HG03066 (cell line): Measurements from ENCODE around the gene USH2A.

Experiments
- ATAC-seq: cut with Tn5 transposase; IDR thresholded peaks from one replicate; pipeline ENCODE4 v1.9.1; 2021; ENCODE audit warnings: low read depth; ENCODE audit not compliant: unreplicated experiment

USH2A gene, protein sequence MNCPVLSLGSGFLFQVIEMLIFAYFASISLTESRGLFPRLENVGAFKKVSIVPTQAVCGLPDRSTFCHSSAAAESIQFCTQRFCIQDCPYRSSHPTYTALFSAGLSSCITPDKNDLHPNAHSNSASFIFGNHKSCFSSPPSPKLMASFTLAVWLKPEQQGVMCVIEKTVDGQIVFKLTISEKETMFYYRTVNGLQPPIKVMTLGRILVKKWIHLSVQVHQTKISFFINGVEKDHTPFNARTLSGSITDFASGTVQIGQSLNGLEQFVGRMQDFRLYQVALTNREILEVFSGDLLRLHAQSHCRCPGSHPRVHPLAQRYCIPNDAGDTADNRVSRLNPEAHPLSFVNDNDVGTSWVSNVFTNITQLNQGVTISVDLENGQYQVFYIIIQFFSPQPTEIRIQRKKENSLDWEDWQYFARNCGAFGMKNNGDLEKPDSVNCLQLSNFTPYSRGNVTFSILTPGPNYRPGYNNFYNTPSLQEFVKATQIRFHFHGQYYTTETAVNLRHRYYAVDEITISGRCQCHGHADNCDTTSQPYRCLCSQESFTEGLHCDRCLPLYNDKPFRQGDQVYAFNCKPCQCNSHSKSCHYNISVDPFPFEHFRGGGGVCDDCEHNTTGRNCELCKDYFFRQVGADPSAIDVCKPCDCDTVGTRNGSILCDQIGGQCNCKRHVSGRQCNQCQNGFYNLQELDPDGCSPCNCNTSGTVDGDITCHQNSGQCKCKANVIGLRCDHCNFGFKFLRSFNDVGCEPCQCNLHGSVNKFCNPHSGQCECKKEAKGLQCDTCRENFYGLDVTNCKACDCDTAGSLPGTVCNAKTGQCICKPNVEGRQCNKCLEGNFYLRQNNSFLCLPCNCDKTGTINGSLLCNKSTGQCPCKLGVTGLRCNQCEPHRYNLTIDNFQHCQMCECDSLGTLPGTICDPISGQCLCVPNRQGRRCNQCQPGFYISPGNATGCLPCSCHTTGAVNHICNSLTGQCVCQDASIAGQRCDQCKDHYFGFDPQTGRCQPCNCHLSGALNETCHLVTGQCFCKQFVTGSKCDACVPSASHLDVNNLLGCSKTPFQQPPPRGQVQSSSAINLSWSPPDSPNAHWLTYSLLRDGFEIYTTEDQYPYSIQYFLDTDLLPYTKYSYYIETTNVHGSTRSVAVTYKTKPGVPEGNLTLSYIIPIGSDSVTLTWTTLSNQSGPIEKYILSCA (N-terminal part only)

DNA sequence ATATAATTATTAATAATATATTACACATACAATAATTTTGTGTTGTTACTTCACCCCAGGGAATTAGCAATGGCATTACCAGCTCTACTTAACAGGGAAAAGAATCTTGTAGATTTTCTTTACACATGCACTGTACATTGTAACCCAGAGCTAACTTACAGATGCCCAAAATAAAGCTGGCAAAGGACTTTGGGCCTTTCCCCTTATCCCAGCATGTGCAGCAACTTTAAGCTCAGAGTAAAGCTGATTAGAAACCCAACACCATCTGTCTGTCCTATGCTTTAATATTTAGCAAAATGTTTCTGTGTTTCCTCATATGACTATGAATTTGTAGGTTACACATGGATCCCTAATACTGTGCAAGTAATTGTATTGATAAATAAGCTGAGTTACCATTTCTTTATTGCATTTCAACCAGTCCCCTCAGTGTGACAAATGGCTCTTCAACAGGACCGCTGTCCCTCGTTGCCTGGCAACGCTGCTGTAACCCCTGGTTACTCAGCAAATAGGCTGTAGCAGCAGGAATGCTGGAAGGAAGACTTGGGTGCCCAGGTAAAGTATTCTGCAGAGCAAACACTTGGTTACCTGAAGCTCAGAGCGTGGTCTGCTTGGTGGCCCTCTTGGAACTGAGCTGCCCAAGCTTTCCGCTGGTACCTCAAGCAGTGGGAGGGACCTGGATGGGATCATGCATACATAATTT, at the start of gene USH2A:
Gene USH2A, minus strand, starts transcription at position 628 of the 700 bp plus-strand sequence. CDS start 1,112 bp downstream, outside the sequence.
- no peak for ATAC-seq

DNA sequence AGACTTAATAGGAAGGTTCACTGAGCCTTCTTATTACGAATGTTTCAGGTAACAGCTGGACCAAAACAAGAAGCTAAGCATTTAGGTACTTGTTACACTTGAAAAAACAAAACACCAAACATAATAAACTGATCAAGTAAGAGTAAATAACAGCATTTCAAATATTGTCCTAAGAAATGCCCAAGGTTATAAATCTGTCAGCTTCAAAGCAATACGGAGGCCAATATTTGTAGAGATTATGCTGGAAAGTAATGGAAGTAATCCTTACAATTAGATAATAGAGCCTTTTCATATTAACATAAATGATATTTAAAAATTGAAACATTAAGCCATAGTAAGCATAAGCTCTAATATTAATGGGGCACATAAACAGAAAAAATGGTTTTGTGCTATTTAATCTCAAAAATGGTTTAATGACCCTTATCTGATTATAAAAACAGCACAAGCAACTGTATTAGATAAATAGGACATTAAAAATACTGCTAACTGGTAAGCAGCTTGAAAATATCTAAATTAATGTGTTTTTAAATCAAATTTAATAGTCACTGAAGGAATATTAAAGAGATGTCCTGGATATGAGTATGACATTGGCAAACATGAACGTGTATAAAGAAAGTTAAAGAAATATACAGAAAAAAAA, 43.0 kb upstream of the USH2A start:
- no peak for ATAC-seq

DNA sequence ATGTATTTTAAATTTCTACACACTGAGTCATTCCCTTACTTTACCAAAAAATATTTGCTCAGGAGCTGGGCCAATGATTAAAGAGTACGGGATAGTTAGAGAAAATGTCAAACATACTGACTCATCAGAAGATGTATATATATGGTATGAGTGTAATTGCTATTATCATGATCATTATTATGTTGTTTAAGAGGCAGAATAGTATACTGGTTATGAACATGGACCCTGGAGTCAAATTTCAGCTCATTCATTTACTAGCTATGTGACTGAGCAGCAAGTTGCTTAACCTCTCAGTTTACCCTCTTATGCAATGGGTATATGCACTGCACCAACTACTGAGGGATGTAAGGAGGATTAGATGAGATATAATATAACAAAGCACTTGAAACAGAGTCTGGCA, 41.2 kb upstream of the USH2A start:
- ATAC-seq: no peak

DNA sequence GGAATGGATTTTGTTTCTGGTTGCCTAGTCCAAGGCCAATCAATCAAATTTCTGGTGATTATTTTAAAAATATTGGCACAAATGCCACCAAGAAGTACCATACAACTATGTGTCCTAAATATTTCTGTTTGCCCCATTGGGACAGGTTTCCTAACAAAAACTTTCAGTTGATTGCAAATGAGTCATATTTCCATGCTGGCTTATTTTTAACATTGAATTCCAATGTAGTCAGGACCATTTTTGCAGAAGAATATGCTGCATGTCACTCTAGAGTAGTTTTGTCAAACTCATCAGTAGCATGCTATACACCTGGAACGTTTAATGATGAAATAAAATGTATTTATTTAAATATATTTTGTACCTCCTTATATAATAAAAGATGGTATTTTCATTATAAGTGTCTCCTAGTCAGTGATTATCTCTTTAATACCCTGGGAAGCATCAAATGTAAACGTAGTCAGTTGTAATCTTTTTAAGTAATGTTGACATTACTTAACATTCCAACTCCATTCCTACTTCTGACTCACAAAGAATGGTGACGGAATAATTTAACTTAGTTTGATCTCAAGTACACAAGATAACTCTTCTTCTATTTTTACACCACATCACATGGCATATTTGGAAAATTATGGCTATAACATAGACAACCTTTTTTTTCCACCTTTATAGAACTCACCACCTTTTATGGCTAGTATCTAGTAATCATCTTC, 39.0 kb upstream of the USH2A start:
- no peak for ATAC-seq

DNA sequence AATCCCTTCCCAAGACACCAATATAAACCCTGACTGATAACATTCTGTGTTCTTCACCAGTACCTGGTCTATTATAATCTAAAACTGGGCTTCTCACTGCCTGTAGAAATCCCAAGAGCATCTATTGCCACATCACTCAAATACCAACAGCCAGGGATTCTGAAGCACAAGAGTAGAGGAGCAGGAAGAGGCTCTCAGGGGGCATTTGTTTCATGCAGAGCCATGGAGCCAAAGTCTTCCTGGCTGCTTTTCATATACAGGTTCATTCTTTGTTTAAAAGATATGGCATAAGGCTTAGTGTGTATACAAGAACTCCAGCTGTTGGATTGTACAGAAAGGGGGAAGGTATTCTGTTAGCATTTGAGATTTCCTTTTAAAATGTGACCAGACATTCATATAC, 38.2 kb upstream of the USH2A start:
- no peak for ATAC-seq

DNA sequence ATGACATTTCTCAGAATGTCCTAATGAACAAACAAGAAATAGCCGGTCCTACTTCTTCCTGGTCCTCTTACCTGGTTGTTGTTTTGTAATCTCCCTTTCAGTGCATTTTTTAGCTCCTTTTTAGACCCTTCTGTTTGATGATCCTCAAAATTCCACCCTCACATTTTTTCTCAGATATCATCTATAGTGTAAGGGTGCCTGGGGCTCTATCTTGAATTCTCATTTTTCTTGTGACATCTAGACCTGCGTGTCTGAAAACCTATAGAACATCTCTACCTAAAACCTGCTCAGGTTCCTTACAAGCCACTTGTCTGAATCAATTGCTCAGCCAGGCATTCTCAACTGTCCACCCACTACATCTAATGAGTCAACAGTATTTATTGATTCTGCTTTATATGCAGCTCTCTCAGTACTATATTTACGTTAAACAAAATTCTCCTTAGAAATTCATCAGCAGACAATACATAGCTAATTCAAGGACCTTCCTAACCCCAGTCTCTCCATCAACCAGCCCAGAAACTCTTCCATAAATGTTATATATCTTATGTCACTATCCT, 36.5 kb upstream of the USH2A start:
- no peak for ATAC-seq

DNA sequence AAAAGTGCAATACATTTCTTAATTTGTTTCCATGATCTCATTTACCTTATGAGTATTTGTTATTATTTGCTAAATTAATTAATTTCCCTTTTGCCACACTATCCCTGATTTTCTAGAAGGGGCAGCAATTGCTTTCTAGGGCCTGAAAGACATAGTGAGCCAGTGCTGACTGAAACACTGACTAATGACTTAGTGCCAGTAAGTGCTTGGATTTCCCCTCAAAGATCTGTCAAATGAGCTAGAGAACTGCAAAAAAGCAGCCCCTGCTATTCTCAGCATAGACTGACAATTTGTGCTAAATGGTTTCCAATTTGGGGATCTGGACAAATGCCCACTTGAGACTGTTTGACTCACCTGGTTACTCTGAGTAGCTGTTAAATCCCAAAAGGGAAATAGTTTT, 35.6 kb upstream of the USH2A start:
- ATAC-seq: no peak

DNA sequence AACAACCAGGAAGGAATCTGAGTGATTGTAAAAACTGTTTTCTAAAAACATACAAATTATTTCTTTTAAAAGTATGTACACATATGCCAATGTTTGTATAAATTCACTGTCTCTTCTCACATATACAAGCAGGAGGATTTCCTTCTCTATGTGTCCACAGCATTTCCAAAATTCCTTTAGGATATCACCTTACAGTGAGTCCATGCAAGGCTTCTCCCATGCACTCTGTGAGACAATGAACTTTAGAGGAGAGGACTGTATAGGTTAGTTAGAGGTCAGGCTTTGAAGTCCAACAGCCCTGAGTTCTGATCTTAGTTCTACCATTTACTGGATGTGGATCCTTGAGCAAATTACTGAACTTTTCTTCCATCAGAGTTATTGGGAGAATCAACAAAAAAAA, 34.1 kb upstream of the USH2A start:
- no peak for ATAC-seq

DNA sequence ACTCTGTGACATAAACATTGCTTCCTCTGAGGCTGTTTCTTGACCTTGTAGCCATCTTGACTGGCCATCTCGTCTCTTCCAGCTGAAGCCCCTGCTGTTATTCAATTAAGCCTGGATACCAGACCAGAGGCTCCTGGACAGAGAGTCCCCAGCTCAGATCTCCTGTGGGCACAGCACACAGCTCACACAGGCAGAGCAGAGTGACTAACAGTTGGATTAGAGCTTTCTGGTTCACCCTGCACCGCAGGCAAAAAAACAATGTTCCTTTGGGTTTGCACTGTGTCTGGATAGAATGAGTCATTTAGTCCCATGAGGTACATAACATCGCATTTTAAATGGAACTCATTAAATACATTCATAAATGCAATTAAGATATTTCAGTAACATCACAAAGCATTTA, 33.4 kb upstream of the USH2A start:
- ATAC-seq: no peak

DNA sequence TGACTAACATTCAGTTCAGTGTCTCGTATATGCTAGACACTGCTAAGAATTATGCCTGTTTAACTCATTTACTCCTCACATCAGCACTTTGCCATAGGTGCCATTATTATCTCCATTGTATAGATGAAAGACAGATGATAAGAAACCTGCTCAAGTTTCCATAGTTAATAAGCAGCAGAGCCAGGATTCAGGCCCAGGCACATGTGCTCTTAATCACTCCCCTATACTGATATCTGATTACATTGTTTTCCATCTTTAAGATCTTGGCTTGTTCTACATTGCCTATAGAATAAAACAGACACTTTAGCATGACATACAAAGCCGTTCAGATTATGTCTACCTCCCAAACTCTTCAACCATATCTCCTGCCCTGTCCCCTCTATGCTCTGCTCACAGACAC, 30.5 kb upstream of the USH2A start:
- ATAC-seq: no peak

DNA sequence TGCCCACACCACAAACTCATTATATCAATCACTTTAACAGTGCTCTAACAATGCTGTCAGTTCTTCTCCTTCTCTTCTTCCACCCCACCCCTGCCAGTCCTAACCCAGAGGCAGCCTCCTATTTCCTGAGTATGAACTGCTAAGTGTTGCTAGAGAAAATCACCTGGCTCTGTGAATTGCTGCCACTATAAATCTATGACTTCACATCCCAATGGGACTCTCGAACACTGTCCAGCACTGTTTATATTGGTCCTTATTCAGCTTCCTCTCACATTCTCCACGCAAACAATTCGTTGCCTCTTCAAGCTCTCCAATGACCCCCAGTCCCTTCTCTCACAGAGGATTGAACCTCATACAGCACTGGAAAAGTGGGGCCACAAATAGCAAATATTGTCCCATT, 27.0 kb upstream of the USH2A start:
- ATAC-seq: no peak

DNA sequence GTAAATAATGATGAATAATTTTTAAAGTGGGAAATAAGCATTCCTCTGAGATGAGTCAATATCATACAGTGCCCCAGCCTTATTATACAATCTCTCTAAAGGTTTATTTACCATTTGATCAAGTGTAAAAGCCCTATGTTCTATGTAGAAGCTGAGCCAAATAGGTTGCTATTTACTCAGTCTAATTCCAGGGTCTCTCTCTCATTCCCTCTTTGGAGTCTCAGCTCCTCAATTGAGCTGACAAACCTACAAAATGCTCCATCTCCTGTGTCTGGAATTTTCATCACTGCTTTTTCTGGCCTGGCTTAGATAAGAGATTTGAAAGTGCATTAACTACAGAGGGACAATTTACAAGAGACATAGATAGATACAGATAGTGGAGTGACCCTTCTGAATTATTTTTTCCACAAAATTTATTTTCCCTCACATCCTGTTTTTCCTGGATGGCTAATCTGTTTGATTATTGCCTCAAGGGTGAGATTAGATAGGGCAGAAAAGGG, 24.8 kb upstream of the USH2A start:
- no peak for ATAC-seq

DNA sequence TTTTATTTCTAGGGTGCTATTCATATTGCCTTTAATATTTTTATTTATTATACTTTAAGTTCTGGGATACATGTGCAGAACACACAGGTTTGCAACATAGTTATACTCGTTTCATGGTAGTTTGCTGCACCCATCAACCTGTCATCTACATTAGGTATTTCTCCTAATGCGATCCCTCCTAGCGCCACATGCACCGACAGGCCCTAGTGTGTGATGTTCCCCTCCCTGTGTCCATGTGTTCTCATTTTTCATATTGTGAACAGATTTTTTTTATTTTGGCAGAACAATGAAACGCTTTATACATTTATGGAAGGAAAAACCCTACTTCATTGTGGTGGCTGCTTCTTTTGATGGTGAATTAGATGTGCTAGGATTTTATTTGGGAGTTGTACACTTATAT, 14.4 kb upstream of the USH2A start:
- ATAC-seq: no peak

DNA sequence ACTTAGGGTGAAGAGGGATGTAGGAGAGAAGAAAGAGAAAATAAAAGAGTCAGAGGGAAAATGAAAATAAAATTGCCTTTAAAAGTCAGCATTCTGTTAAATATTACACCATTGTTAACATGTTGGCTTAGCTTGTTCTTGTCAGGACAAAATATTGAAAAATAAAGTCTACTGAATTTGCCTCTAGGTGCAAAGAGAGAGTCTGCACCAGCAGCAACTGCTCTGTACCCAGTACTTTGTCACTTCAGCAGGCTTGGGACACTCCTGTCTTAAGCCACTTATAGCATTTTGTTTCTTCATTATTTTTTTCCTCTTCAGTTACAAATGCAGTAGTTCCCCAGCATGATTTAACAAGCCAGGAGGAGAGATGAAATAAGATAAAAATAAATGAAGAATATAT, 11.0 kb upstream of the USH2A start:
- no peak for ATAC-seq

DNA sequence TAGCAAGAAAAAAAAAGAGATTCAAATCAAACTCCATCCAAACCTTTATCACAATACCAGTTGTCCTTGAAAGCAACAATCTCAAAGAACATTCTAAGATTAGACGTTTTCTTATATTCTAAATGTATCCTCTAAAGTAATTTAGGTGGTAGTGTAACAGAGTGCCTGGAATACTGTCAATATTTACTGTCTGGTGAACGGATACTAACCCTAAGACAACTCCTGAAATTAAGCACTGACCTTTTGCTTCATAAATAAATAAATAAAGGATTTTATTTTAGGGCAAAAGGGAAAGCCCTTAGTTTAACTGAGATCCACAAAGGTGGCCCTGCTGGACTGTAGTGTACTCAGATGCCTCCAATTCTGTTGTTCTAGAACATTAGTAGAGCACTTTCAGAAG, 9.9 kb upstream of the USH2A start:
- ATAC-seq: no peak

DNA sequence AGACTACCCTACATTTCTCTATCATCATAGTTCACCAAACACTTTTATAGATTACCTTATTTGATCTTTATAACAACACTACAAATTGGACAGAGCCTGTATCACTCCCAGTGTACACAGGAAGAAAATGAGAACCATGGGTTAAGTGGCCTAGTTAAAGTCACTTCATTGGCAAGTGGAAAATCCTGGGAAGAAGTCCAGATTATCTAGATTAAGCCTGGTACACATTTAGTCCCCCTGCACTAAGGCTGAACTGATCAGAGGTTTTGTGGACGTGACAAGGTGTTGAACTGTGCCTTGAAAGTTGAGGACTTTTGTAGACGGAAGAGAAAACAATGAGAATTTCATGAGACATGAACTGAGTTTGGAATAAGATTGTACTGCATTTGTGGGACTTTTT, 7.5 kb upstream of the USH2A start:
- ATAC-seq: no peak

DNA sequence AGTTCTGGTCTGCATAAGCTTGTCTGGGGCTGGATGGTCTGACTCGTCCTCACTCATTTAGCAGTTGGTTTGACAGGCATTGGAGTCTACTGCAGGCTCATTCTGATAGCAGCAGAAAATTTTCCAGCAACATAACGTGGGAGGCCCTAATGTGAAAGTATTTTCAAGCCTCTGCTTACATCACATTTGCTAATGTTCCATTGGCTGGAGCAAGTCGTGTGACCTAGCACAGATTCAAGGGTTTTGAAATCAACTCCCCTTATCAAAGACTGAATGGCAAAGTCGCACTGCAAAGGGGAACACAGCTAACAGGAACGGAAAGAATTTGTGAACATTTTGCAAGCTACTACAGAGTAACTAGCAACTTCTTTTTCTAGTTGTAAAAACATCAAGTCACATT, 2.3 kb upstream of the USH2A start:
- ATAC-seq: no peak

DNA sequence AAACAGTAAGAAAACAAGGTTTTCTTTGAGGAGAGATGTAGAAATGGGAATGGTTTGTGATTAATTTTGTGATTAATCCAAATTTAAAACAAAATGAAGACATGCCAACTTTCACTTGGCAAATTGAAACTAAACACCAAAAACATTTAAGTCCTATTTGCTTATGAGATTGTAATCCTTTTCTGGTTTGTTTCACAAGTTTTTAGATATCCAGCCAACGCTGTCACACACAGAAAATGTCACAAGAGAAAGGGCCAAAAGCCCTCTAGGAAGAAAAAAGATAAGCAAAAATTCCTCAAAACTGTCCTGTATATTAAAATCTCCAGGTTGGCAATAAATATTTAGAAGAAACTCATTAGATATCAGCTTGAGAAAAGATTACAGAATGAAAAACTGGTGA, 2.5 kb downstream of the USH2A start:
- no peak for ATAC-seq

DNA sequence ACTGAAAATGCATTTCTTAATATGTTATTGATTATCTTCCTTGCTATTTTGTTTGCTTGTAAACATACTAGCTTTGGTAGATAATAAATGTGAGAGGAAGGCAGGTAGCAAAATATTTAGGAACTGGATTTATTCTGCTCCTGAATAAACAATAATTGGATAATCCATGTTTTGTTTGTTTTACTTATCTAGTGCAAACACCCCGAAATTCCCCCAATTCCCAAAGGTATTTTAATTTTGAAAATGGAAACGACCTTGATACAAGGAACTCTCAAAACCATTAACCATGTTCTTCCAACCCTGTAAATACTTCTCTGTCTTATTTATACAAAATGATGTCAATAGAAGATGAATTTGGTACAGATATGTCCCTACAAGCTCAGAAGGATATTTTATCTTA, 3.0 kb downstream of the USH2A start:
- ATAC-seq: no peak
